Keratinocyte (primary cell): ENCODE results near the gene DBI. TPM values are rescaled to one million over a fixed set of nuclear protein-coding genes. Genes with fewer than 3 reads are reported as not detected.
A peak's percentile ranks its signal among the peaks of the same experiment; 100 is the strongest.

Experiments
- DNase-seq: peaks from one replicate; pipeline ENCODE4 v3.0.0-alpha.2; 2011; ENCODE audit warnings: low read depth, missing footprints, low spot score
- FAIRE-seq: peaks from 2 replicates; lab custom pipeline; 2011; peaks lifted over from hg19 to GRCh38; lab: Jason Lieb, UNC
- H2AFZ ChIP-seq: 2 replicates; pipeline ENCODE4 v1.6.0; 2012; ENCODE audit warnings: low read length, control low read depth, inconsistent platforms; ENCODE audit not compliant: control insufficient read depth
- H3K27ac ChIP-seq: 2 replicates; pipeline ENCODE4 v1.5.1; 2011; ENCODE audit warnings: low read length; ENCODE audit not compliant: control insufficient read depth, insufficient read depth
- H3K27me3 ChIP-seq: 3 replicates; pipeline ENCODE4 v1.6.0; 2011; ENCODE audit warnings: low read length; ENCODE audit not compliant: control insufficient read depth, insufficient read depth; ENCODE audit errors: extremely low read depth
- H3K36me3 ChIP-seq, 2 experiments: 2 replicates in 1 of 2; 3 replicates in 1 of 2; pipeline ENCODE4 v1.5.1; 2011; ENCODE audit warnings: low read length in 2 of 2, mild to moderate bottlenecking in 1 of 2; ENCODE audit not compliant: control insufficient read depth in 2 of 2, insufficient read depth in 2 of 2; ENCODE audit errors: extremely low read depth in 1 of 2
- H3K4me1 ChIP-seq: 3 replicates; pipeline ENCODE4 v1.5.1; 2011; ENCODE audit warnings: low read length; ENCODE audit not compliant: control insufficient read depth, insufficient read depth; ENCODE audit errors: extremely low read depth
- H3K4me2 ChIP-seq: 3 replicates; pipeline ENCODE4 v1.6.0; 2011; ENCODE audit warnings: low read depth, low read length; ENCODE audit not compliant: control insufficient read depth, insufficient read depth; ENCODE audit errors: extremely low read depth
- H3K4me3 ChIP-seq, 3 experiments: fragments of 200-600 bp in 1 of 3; sonication (generic) in 1 of 3; 2 replicates in 2 of 3; 3 replicates in 1 of 3; pipeline ENCODE4 v1.5.1; 2011 to 2016; ENCODE audit warnings: low read length in 3 of 3, mild to moderate bottlenecking in 3 of 3, control low read depth in 2 of 3, inconsistent platforms in 1 of 3, low read depth in 1 of 3, mixed read lengths in 1 of 3, mixed run types in 1 of 3, moderate library complexity in 1 of 3; ENCODE audit not compliant: control insufficient read depth in 2 of 3, insufficient read depth in 2 of 3; ENCODE audit errors: extremely low read depth in 1 of 3
- H3K79me2 ChIP-seq: 2 replicates; pipeline ENCODE4 v1.6.0; 2012; ENCODE audit warnings: low read length; ENCODE audit not compliant: control insufficient read depth, insufficient read depth
- H3K9ac ChIP-seq: 3 replicates; pipeline ENCODE4 v1.6.0; 2011; ENCODE audit warnings: low read length; ENCODE audit not compliant: control insufficient read depth, insufficient read depth; ENCODE audit errors: extremely low read depth
- H3K9me1 ChIP-seq: 3 replicates; pipeline ENCODE4 v1.6.0; 2011; ENCODE audit warnings: low read length; ENCODE audit not compliant: control insufficient read depth, insufficient read depth; ENCODE audit errors: extremely low read depth
- H3K9me3 ChIP-seq: 2 replicates; pipeline ENCODE4 v1.5.1; 2012; ENCODE audit warnings: low read depth, low read length; ENCODE audit not compliant: control insufficient read depth
- H4K20me1 ChIP-seq: 3 replicates; pipeline ENCODE4 v1.6.0; 2011; ENCODE audit warnings: low read length; ENCODE audit not compliant: control insufficient read depth, insufficient read depth; ENCODE audit errors: extremely low read depth
- CTCF ChIP-seq, 3 experiments: IDR thresholded peaks in 1 of 3; conservative IDR thresholded peaks in 1 of 3; optimal IDR thresholded peaks in 1 of 3; 2 replicates in 2 of 3; 3 replicates in 1 of 3; pipeline versions ENCODE3 to v1.5.1; 2011; ENCODE audit warnings: low read length in 3 of 3, mild to moderate bottlenecking in 3 of 3, moderate library complexity in 2 of 3, control low read depth in 1 of 3, inconsistent platforms in 1 of 3; ENCODE audit not compliant: insufficient read depth in 2 of 3; ENCODE audit errors: extremely low read depth in 1 of 3
- EZH2 ChIP-seq: IDR thresholded peaks from one replicate; pipeline ENCODE4 v1.6.1; 2012; ENCODE audit warnings: inconsistent platforms, mild to moderate bottlenecking, low read length, moderate library complexity
- dilution Hi-C: fragments of 300-500 bp; cut with MboI; formaldehyde crosslinking; loops from one replicate; pipeline ENCODE4 v1.7.0; 2020; ENCODE audit warnings: low sequenced_read_pairs; ENCODE audit not compliant: extremely low pct_ligation_motif_present
- polyA plus RNA-seq, 5 experiments: library from polyadenylated mRNA; depleted of rRNA in 3 of 5; stranded (reverse) in 3 of 5; stranded (forward) in 1 of 5; unstranded in 1 of 5; fragments of >200 nt; gene quantifications; 1 replicate in 1 of 5; 2 replicates in 3 of 5; 3 replicates in 1 of 5; pipeline versions ENCODE4 v1.2.1 to v1.2.3, GENCODE V29; 2011 to 2012; ENCODE audit warnings: missing spikeins in 2 of 5, low read depth in 1 of 5, low replicate concordance in 1 of 5

DBI gene
- polyA plus RNA-seq, 1 donor (not counting 4 experiments of a cell fraction or from before 2014, with no cell fraction given) = 590 TPM

GRCh38 chr2:119365436-119365835 lies 1.3 kb upstream of the DBI start:
- dilution Hi-C loops = no loop called here
- Histone ChIP-seq H3K4me3 (peak overlapping the region; percentile 82 to 93 (median 90)), H3K79me2 (peaks cover 27% of the 10 kb centered on the region), H3K27ac (no peak overlapping the region), H2AFZ (no peak overlapping the region), H3K9ac (peak overlapping the region; percentile 85), H4K20me1 (no peaks in the 10 kb centered on the region), H3K9me3 (no peaks in the 10 kb centered on the region), H3K4me1 (peaks cover 14% of the 10 kb centered on the region), H3K9me1 (no peaks in the 10 kb centered on the region), H3K4me2 (peak overlapping the region; percentile 96), H3K36me3 (peaks cover 10 to 11% of the 10 kb centered on the region in 2 experiments), H3K27me3 (no peaks in the 10 kb centered on the region)
- DNase-seq (no peak), FAIRE-seq (no peak)
- no peak for TF ChIP-seq CTCF (optimal IDR thresholded peaks at IDR 0.05 in 1 of 3, IDR thresholded peaks at IDR 0.05 in 1 of 3, conservative IDR thresholded peaks at IDR 0.05 in 1 of 3; ENCODE audit: extremely low read depth in 1 of 3, insufficient read depth in 2 of 3, low read length in 3 of 3)
- no peak for TF ChIP-seq EZH2

DNA sequence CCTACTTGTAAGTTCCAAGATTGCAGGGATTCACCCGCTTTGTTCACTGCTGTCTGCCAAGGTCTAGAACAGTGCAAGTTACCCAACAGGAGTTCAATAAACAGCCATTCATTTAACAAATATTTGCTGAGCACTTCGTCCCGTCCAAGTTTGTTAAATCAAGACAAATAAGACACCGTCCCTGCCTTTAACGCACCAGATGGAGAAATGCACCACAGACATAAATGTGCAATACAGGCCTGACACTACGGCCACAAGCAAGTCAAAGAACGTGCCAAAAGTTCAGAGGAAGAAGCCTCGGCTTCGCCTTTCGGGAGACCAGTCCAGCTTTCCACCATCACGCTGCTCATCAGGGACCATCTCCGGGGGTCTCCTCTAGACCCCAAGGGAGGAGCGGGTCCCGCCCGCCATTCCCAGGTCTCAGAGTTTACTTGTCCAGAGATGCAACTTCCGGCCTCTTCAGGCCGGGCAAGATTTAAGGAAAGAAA lies 572 bp upstream of the DBI start:
- Histone ChIP-seq H3K4me3 (peak overlapping the region; percentile 82 to 93 (median 90)), H3K9me3 (no peaks in the 10 kb centered on the region)

More for the DNA sequence above, 572 bp upstream of the DBI start:
- Histone ChIP-seq H3K4me1 (peaks cover 14% of the 10 kb centered on the region), H3K27ac (peak overlapping the region; percentile 85), H3K27me3 (no peaks in the 10 kb centered on the region), H3K9me1 (no peaks in the 10 kb centered on the region), H3K79me2 (peaks cover 27% of the 10 kb centered on the region), H2AFZ (peak overlapping the region; percentile 89), H3K36me3 (peaks cover 17 to 18% of the 10 kb centered on the region in 2 experiments), H4K20me1 (no peaks in the 10 kb centered on the region), H3K4me2 (peak overlapping the region; percentile 96), H3K9ac (peak overlapping the region; percentile 85)
- DNase-seq (no peak), FAIRE-seq (no peak)
- dilution Hi-C loops = no loop called here
- no peak for TF ChIP-seq CTCF (optimal IDR thresholded peaks at IDR 0.05 in 1 of 3, IDR thresholded peaks at IDR 0.05 in 1 of 3, conservative IDR thresholded peaks at IDR 0.05 in 1 of 3; ENCODE audit: extremely low read depth in 1 of 3, insufficient read depth in 2 of 3, low read length in 3 of 3)
- TF ChIP-seq EZH2 = no peak
